SIG-M5 treated with dmso at 0.1 percent for 504 hours (cell line): Measurements from ENCODE around the gene SLC13A4.
"Not testable (repeated sequence)": the region's sequence is repeated elsewhere in the genome, so short reads cannot be mapped to it uniquely, and the experiment has no call there.

Experiments used
- DNase-seq: peaks from one replicate; lab custom pipeline; 2025; ENCODE audit not compliant: unreplicated experiment; lab: John Stamatoyannopoulos, UW

Gene SLC13A4

DNA sequence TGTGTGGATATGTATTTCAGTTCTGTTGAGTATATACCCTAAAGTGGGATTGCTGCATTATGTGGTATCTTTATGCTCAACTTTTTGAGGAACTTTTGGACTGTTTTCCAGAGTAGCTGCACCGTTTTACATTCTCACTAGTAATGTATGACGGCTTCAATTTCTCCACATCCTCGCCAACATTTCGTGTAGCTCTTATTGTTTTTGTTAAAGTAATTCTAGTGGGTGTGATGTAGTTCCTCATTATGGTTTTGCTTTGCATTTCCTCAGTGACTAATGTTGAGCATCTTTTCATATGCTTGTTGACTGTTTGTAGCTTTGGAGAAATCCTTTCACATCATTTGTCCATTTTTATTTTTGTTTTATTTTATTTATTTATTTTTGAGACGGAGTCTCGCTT is 61.1 kb downstream of the SLC13A4 start:
- peak; percentile 67 for DNase-seq

DNA sequence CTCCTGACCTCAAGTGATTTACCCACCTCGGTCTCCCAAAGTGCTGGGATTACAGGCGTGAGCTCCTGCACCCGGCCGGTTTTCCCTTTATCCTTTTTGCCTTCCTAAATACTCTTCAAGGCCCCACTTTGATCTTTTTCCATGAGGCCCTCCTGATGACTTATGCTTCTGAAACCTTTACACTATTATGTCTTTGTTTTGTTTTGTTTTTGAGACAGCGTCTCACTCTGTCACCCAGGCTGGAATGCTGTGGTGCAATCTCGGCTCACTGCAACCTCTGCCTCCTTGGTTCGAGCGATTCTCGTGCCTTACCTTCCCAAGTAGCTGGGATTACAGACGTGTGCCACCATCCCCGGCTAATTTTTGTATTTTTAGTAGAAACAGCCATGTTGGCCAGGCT is 61.8 kb downstream of the SLC13A4 start:
- DNase-seq = no peak

DNA sequence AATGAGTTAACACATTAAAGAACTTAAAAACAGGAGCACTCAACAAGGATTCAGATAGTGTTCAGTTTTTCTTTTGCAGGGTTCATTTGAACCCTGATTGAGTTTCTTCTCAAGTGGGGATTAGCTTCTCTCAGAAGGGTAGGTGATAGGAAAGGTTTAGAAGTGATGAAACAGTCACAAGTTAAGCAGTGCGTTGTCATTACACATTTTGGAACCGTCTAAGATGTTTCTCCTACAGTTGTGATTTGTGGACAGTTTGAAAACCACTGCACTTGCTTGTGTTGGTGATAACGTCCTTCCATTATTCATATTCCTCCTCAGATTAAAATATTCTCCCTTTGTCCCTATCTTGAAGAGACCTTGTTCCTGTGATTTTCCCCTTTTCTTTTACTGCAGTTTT is 62.9 kb downstream of the SLC13A4 start:
- DNase-seq = no peak

GRCh38 chr7:135664046-135664589 is 63.9 kb downstream of the SLC13A4 start:
- peak; percentile 23 for DNase-seq

DNA sequence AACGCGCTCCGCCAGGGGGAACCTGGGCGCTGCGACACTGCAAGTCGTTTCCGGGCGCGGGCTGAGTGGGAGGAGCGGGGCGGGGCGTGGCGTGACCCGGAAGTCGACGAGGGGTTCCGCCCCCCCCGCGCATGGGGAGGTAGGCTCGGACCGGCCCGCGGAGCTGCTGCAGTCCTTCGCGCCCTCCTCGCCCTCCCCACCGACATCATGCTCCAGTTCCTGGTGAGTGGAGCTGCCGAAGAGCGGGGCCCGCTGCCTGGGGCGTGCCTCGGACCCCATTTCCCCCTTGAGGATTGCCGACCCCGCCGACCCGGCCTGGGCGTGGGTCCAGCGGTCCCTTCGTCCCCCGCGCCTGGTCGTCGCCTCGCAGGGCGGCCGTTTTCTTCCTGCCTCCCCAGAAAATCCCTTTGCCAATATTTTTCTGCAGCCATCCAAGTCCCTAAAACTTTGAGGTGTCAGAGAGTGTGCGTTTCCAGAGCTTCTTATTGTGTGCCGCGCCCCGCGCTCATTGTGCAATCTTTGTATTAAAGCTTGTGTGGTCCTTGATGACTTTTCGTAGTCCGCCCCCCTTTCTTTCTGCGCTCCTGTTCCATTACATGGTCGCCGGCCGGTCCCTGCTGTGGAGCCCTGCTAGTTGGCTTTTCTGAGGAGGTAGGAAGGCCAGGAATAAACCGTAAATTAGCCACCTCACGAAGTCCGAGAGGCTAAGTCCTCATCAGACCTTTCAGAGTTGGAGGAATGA is 65.4 kb downstream of the SLC13A4 start, which contains the start of gene STMP1:
Gene STMP1 (plus strand): TSS at position 142 of the 742 bp plus-strand sequence.
- DNase-seq = peak; percentile 89

- DNase-seq = no peak
Observed at GRCh38 chr7:135662123-135662372, 65.9 kb downstream of the SLC13A4 start.

GRCh38 chr7:135661311-135662122 is 66.5 kb downstream of the SLC13A4 start:
- no peak for DNase-seq

DNA sequence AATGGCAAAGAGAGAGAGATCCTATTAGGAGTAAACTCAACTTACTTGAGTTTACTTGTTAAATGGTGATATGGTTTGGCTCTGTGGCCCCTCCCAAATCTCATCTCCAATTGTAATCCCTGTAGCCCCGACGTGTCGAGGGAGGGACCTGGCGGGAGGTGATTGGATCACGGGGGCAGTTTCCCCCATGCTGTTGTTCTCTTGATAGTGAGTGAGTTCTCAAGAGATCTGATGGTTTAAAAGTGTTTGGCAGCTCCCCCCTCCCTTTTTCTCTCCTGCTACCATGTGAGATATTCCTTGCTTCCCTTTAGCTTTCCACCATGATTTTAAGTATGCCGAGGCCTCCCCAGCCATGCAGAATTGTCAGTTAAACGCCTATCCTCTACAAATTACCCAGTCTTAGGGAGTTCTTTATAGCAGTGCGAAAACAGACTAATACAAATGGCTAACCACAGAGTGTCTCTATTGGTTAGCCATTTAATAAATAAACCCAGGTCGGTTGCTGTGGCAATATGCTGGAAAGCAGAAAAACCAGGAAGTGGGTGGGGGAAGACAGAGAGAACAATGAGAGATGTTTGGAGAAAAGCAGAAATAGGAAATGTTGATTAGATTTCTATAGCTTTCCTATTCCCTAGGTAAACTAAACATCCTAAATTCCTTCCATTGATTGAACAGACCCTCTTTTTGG is 68.7 kb downstream of the SLC13A4 start:
- DNase-seq = peak; percentile 54

- no peak for DNase-seq
Observed at GRCh38 chr7:135658564-135658963, 69.4 kb downstream of the SLC13A4 start.

- no peak for DNase-seq
Observed at GRCh38 chr7:135653340-135654080, 74.5 kb downstream of the SLC13A4 start.

- no peak for DNase-seq
Observed at GRCh38 chr7:135650831-135651573, 77.0 kb downstream of the SLC13A4 start.

- no peak for DNase-seq
Observed at GRCh38 chr7:135648235-135648634, 79.8 kb downstream of the SLC13A4 start.

DNA sequence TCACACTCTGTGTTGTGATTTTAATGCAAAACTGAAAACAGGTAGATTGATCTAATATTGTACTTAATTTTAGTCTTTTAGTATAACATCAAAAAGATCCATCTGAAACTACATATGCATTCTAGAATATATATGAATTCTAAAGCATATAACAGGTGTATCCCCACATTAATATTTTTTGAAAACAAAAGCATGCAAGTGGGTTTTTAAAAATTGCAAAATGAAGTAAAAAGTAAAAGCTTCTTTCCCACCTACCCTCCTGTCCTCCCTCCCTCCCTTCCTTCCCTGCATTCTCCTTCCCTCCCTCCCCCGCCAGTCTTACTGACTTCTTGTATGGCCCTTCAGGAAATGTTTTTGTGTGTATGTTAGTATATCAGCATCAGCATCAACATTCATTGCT is 80.2 kb downstream of the SLC13A4 start:
- DNase-seq = no peak

DNA sequence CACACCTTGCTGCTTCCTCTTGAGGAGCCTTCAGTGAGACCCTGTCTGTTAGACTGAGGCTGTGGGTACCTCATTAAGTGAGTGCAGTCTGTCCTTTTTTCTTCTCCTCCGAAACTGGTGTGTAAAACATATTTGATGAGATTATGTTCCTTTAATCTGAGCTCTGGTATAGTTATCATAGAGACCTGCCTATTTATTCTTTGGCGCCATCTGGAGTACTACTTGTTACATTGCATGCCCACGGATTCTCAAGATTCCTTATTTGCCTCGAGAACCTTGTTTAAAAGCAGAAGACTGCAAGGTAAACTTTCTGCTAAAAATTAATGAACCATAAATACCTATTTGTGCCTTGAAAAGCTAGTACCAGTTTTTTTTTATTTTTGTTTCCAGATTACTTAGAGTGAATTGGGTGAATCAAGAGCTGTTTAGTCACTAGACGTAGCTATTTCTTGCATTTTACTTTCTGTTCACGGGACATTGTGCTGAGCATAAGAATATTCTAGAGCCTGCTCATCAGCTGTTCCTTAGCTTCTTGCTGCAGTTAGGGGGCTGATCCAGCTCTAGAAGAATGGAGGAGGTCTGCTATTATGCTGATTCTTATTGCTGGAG is 82.6 kb downstream of the SLC13A4 start:
- peak; percentile 58 for DNase-seq

GRCh38 chr7:135644729-135645128 is 83.3 kb downstream of the SLC13A4 start:
- DNase-seq = no peak

DNA sequence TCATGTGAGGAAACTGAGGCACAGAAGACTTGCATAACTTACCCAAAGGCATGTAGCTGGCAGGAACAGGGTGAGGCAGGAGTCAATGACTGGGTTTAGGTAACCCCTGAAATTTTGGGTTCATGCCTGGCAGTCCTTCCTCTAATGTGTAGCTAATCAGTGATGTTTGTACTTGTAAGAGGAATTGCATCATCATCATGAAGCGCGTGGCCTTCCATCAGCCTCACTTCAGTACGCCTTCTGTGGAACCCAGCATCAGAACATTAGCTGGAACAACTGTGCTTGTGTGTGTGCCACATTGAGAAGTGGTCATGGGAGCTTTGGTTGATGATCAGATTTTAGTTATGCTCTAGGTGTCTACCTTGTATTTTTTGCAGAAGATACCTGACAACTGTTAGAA is 83.8 kb downstream of the SLC13A4 start:
- DNase-seq = no peak

GRCh38 chr7:135639690-135640089 is 88.3 kb downstream of the SLC13A4 start:
- DNase-seq = not testable (repeated sequence)

DNA sequence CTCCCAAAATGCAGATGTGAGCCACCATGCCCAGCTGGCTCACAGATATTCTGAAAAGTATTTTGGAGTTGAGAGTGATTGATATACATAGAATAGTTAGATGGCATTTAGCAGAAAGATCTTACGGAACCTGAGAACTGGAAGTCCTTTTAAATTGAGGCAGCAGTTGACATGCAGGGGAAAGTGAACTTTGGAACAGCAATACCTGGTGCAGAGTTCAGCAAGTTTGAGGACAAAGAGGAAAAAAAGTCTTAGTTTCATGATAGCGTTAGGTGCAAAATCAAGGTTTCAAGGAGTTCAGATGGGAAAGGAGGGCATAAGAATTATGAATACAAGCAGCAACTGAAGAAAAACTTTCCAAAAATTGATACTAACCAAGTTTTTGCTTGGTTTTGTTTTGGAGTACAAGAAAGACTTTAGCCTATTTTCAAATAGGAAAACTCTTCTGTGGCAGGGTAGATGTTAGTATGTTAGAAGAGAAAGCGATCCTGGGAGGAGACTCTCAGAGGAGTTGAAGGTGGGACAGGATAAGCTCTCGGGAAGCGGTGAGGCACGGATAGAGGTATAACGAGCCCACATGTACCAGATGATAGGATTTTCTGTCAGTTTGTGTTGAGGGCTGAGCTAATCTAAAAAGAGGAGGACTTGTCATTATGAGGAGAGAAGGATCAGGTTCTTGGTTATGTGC is 93.7 kb downstream of the SLC13A4 start:
- no peak for DNase-seq
